H9 (cell line): ENCODE measurements around the gene ZNF684. TPM values are rescaled to one million over a fixed set of nuclear protein-coding genes. Genes with fewer than 3 reads are reported as not detected.

Source experiments
- DNase-seq: peaks from one replicate; pipeline ENCODE4 v3.0.0-alpha.2; 2017
- H2AFZ ChIP-seq: one replicate; pipeline ENCODE4 v1.6.1; 2013; ENCODE audit warnings: mild to moderate bottlenecking, low read length, control low read depth, moderate library complexity
- H2AK5ac ChIP-seq: 2 replicates; pipeline ENCODE4 v1.6.1; 2013; ENCODE audit warnings: low read length, control low read depth, mixed read lengths; ENCODE audit not compliant: insufficient read length
- H2BK120ac ChIP-seq: one replicate; pipeline ENCODE4 v1.6.1; 2013; ENCODE audit warnings: low read depth, mild to moderate bottlenecking, low read length, control low read depth, inconsistent platforms; ENCODE audit not compliant: poor library complexity, severe bottlenecking
- H2BK12ac ChIP-seq: 2 replicates; pipeline ENCODE4 v1.6.1; 2013; ENCODE audit warnings: low read length, control low read depth, mixed read lengths, low read depth; ENCODE audit not compliant: insufficient read length
- H2BK15ac ChIP-seq: 2 replicates; pipeline ENCODE4 v1.6.1; 2013; ENCODE audit warnings: low read depth, low read length, control low read depth
- H2BK20ac ChIP-seq: one replicate; pipeline ENCODE4 v1.6.1; 2013; ENCODE audit warnings: low read depth, mild to moderate bottlenecking, low read length, control low read depth, inconsistent platforms; ENCODE audit not compliant: poor library complexity, severe bottlenecking
- H2BK5ac ChIP-seq: 2 replicates; pipeline ENCODE4 v1.6.1; 2013; ENCODE audit warnings: low read length, control low read depth, mixed read lengths; ENCODE audit not compliant: insufficient read length
- H3K14ac ChIP-seq: 2 replicates; pipeline ENCODE4 v1.6.1; 2013; ENCODE audit warnings: low read length, control low read depth; ENCODE audit not compliant: insufficient read depth
- H3K18ac ChIP-seq: 2 replicates; pipeline ENCODE4 v1.6.1; 2013; ENCODE audit warnings: low read depth, mild to moderate bottlenecking, mixed read lengths, low read length, control low read depth; ENCODE audit not compliant: insufficient read length
- H3K23ac ChIP-seq: 2 replicates; pipeline ENCODE4 v1.6.1; 2013; ENCODE audit warnings: low read length, control low read depth, mixed read lengths, low read depth; ENCODE audit not compliant: insufficient read length
- H3K23me2 ChIP-seq: 2 replicates; pipeline ENCODE4 v1.6.1; 2013; ENCODE audit warnings: low read depth, mild to moderate bottlenecking, mixed read lengths, low read length, control low read depth; ENCODE audit not compliant: insufficient read length, poor library complexity, severe bottlenecking
- H3K27ac ChIP-seq: 2 replicates; pipeline ENCODE4 v1.5.1; 2013; ENCODE audit warnings: low read length, control low read depth, mixed read lengths, low read depth; ENCODE audit not compliant: insufficient read length
- H3K27me3 ChIP-seq: 2 replicates; pipeline ENCODE4 v1.6.1; 2013; ENCODE audit warnings: low read length, control low read depth, inconsistent platforms; ENCODE audit not compliant: insufficient read depth
- H3K4ac ChIP-seq: 2 replicates; pipeline ENCODE4 v1.6.1; 2013; ENCODE audit warnings: low read depth, mild to moderate bottlenecking, control low read depth, inconsistent platforms, low read length, moderate library complexity
- H3K4me1 ChIP-seq: 2 replicates; pipeline ENCODE4 v1.6.1; 2013; ENCODE audit warnings: low read length, control low read depth, inconsistent platforms; ENCODE audit not compliant: insufficient read depth
- H3K4me2 ChIP-seq: 2 replicates; pipeline ENCODE4 v1.6.1; 2013; ENCODE audit warnings: low read length, control low read depth, mixed read lengths; ENCODE audit not compliant: insufficient read length, insufficient read depth
- H3K56ac ChIP-seq: 2 replicates; pipeline ENCODE4 v1.6.1; 2013; ENCODE audit warnings: low read depth, mild to moderate bottlenecking, mixed read lengths, low read length, control low read depth; ENCODE audit not compliant: insufficient read length
- H3K79me1 ChIP-seq: 2 replicates; pipeline ENCODE4 v1.6.1; 2013; ENCODE audit warnings: low read depth, mild to moderate bottlenecking, moderate library complexity, low read length, control low read depth, inconsistent platforms; ENCODE audit not compliant: insufficient read depth, poor library complexity, severe bottlenecking
- H3K79me2 ChIP-seq: 2 replicates; pipeline ENCODE4 v1.6.1; 2013; ENCODE audit warnings: low read length, control low read depth, inconsistent platforms; ENCODE audit not compliant: insufficient read depth
- H3K9ac ChIP-seq: 2 replicates; pipeline ENCODE4 v1.6.1; 2013; ENCODE audit warnings: low read length, control low read depth, mixed read lengths; ENCODE audit not compliant: insufficient read length; ENCODE audit errors: extremely low read depth
- H3K9me3 ChIP-seq: one replicate; pipeline ENCODE4 v1.6.1; 2013; ENCODE audit warnings: low read depth, low read length, inconsistent platforms; ENCODE audit not compliant: control insufficient read depth
- H3T11ph ChIP-seq: one replicate; pipeline ENCODE4 v1.6.1; 2013; ENCODE audit warnings: mild to moderate bottlenecking, low read length, control low read depth, inconsistent platforms
- H4K20me1 ChIP-seq: one replicate; pipeline ENCODE4 v1.6.1; 2013; ENCODE audit not compliant: control insufficient read depth, insufficient read length, insufficient read depth
- H4K5ac ChIP-seq: 2 replicates; pipeline ENCODE4 v1.6.1; 2013; ENCODE audit warnings: low read depth, mild to moderate bottlenecking, mixed read lengths, low read length, control low read depth; ENCODE audit not compliant: insufficient read length
- H4K8ac ChIP-seq: replicated peaks from 2 replicates; pipeline ENCODE4 v1.6.1; 2013; ENCODE audit warnings: low read length, control low read depth, mixed read lengths, low read depth; ENCODE audit not compliant: insufficient read length
- H4K91ac ChIP-seq: 2 replicates; pipeline ENCODE4 v1.6.1; 2013; ENCODE audit warnings: low read depth, mild to moderate bottlenecking, moderate library complexity, mixed read lengths, low read length, control low read depth; ENCODE audit not compliant: insufficient read length
- H3K27ac Mint-ChIP-seq, 3 experiments: 2 replicates in 2 of 3; 3 replicates in 1 of 3; pipeline ENCODE4 v1.8.0; 2020 to 2021; ENCODE audit warnings: mixed read lengths in 3 of 3, mild to moderate bottlenecking in 1 of 3, moderate library complexity in 1 of 3
- H3K27me3 Mint-ChIP-seq: 2 replicates; pipeline ENCODE4 v1.8.0; 2021; ENCODE audit warnings: low read depth, mild to moderate bottlenecking, moderate library complexity, mixed read lengths
- H3K36me3 Mint-ChIP-seq, 3 experiments: 2 replicates in 2 of 3; 3 replicates in 1 of 3; pipeline ENCODE4 v1.8.0; 2020 to 2021; ENCODE audit warnings: low read depth in 3 of 3, mixed read lengths in 3 of 3; ENCODE audit not compliant: insufficient read depth in 1 of 3
- H3K4me1 Mint-ChIP-seq, 2 experiments: 2 replicates each; pipeline ENCODE4 v1.8.0; 2020; ENCODE audit warnings: mixed read lengths in 2 of 2
- H3K4me3 Mint-ChIP-seq, 2 experiments: 2 replicates in 1 of 2; 3 replicates in 1 of 2; pipeline ENCODE4 v1.8.0; 2020 to 2021; ENCODE audit warnings: mild to moderate bottlenecking in 2 of 2, mixed read lengths in 2 of 2, moderate library complexity in 1 of 2
- H3K9me3 Mint-ChIP-seq, 2 experiments: 2 replicates in 1 of 2; 3 replicates in 1 of 2; pipeline ENCODE4 v1.8.0; 2020; ENCODE audit warnings: mild to moderate bottlenecking in 2 of 2, mixed read lengths in 2 of 2, moderate library complexity in 1 of 2
- CTCF ChIP-seq: fragments of 200-600 bp; sonication (generic); conservative IDR thresholded peaks from 3 replicates; pipeline ENCODE4 v1.8.0; 2021; ENCODE audit warnings: antibody characterized with exemption, mild to moderate bottlenecking
- WGBS: extraction: QIAGEN DNeasy Blood & Tissue Kit; methylation state at CpG from one replicate; pipeline ENCODE4 v1.1.7; 2013; ENCODE audit warnings: missing lambda C conversion rate, low lambda C conversion rate, mixed read lengths; ENCODE audit not compliant: insufficient read length; ENCODE audit errors: extremely low coverage; 5-methylcytosine and 5-hydroxymethylcytosine counted together
- total RNA-seq: library from RNA; stranded (reverse); gene quantifications from 2 replicates; pipeline ENCODE4 v1.2.1, GENCODE V29; 2021

ZNF684 gene
- total RNA-seq, 1 experiment from 2014 or later: 6.5 TPM

- H2BK12ac ChIP-seq: no peak within 1 kb of the TSS
- H3K36me3 Mint-ChIP-seq: peaks cover 18 to 46% (median 24%) of the 10 kb centered on the region in 3 experiments
- H3K4ac ChIP-seq: no peak within 1 kb of the TSS
- no peaks in the 10 kb centered on the region; the same call in 1 of the 2 replicates for H3K79me2 ChIP-seq
- peak within 1 kb of the TSS; percentile 89 for H3K14ac ChIP-seq
- no peak within 1 kb of the TSS for H2BK120ac ChIP-seq
- H2BK5ac ChIP-seq: no peak within 1 kb of the TSS
- peak within 1 kb of the TSS; percentile 67 for H3K9ac ChIP-seq
- H3K79me1 ChIP-seq: no peaks in the 10 kb centered on the region
- peak within 1 kb of the TSS; percentile 85 to 86 for H3K4me3 Mint-ChIP-seq
- H4K91ac ChIP-seq: no peak within 1 kb of the TSS
- peak within 1 kb of the TSS; percentile 76 for H3K18ac ChIP-seq
- H3K9me3 ChIP-seq: no peaks in the 10 kb centered on the region
- peaks cover 11% of the 10 kb centered on the region for H3K23me2 ChIP-seq
- H3K4me1 Mint-ChIP-seq: peaks cover 7 to 9% of the 10 kb centered on the region in 2 experiments
- H3K23ac ChIP-seq: no peak within 1 kb of the TSS
- peaks cover 22 to 23% of the 10 kb centered on the region in 2 experiments for H3K9me3 Mint-ChIP-seq
- no peak within 1 kb of the TSS for H4K5ac ChIP-seq
- peaks cover 10% of the 10 kb centered on the region for H3K27me3 Mint-ChIP-seq
- H2AK5ac ChIP-seq: no peak within 1 kb of the TSS
- peak within 1 kb of the TSS; percentile 92 for H3K4me2 ChIP-seq
- H3K27me3 ChIP-seq: 0 out of 2 replicates have a peak, but pooled peaks cover 3% of the 10 kb centered on the region
- no peak for TF ChIP-seq CTCF
- no peak within 1 kb of the TSS; a peak in 1 of 7 replicates for H3K27ac Mint-ChIP-seq
- no peak within 1 kb of the TSS for H2AFZ ChIP-seq
- H4K8ac ChIP-seq: no peak within 1 kb of the TSS
- DNase-seq: peak; percentile 63
- no peaks in the 10 kb centered on the region; the same call in 1 of the 2 replicates for H3K4me1 ChIP-seq
- no peaks in the 10 kb centered on the region for H4K20me1 ChIP-seq
- no peak within 1 kb of the TSS for H3K27ac ChIP-seq
- H3K56ac ChIP-seq: no peak within 1 kb of the TSS
- H2BK15ac ChIP-seq: no peak within 1 kb of the TSS
- no CpG with 5 or more reads among the region's 76 CpGs for WGBS
- no peak within 1 kb of the TSS for H3T11ph ChIP-seq
- H2BK20ac ChIP-seq: no peak within 1 kb of the TSS
Observed at GRCh38 chr1:40508375-40509341, 22.8 kb upstream of the ZNF684 start, which contains the start of gene EXO5. Gene EXO5, plus strand, starts transcription at chr1:40508767. Its CDS starts 5,778 bp downstream, at chr1:40514545.
